HepG2 (cell line): ENCODE results near the gene CCDC66. TPM values are rescaled to one million over a fixed set of nuclear protein-coding genes. Genes with fewer than 3 reads are reported as not detected.

Experiments
- ATAC-seq: fragments of 200-7000 bp; cut with Tn5 transposase; 3 replicates; pipeline ENCODE4 v1.9.1; 2020; ENCODE audit warnings: mild to moderate bottlenecking, moderate library complexity
- BruUV-seq: library from RNA; stranded (reverse); fragments of 400-500 nt; replicated peaks from 2 replicates; lab custom pipeline; 2021; lab: Mats Ljungman, UMichigan
- CTCF ChIA-PET: fragments of 300-600 bp; formaldehyde crosslinking; extraction: SDS; loops from one replicate; lab custom pipeline; 2021; ENCODE audit warnings: low total read pairs, inconsistent platforms, low intra/inter-chr PET ratio; lab: Yijun Ruan, JAX
- POLR2A ChIA-PET: fragments of 350-600 bp; sonication (Branson Sonifier 250); formaldehyde crosslinking; loops from one replicate; lab custom pipeline; 2020; ENCODE audit warnings: antibody characterized with exemption, inconsistent platforms; lab: Yijun Ruan, JAX
- DNase-seq: peaks from one replicate; pipeline ENCODE4 v3.0.0-alpha.2; 2015; ENCODE audit warnings: low spot score
- FAIRE-seq: peaks from 3 replicates; lab custom pipeline; 2011; peaks lifted over from hg19 to GRCh38; lab: Jason Lieb, UNC
- H2AFZ ChIP-seq: one replicate; pipeline ENCODE4 v1.6.1; 2011; ENCODE audit warnings: low read length, inconsistent platforms
- H3K27ac ChIP-seq: fragments of 300-600 bp; 3 replicates; pipeline ENCODE4 v1.8.0; 2011; ENCODE audit warnings: mixed run types, mild to moderate bottlenecking, mixed read lengths, low read length, inconsistent platforms; ENCODE audit not compliant: insufficient read depth; ENCODE audit errors: extremely low read length
- H3K27me3 ChIP-seq, 2 experiments: fragments of 200-600 bp in 1 of 2; 2 replicates in 1 of 2; 3 replicates in 1 of 2; pipeline versions ENCODE4 v1.6.0 to v1.8.0; 2011; ENCODE audit warnings: low read length in 2 of 2, mild to moderate bottlenecking in 2 of 2, moderate library complexity in 2 of 2, inconsistent platforms in 1 of 2; ENCODE audit not compliant: insufficient read depth in 2 of 2, control insufficient read depth in 1 of 2
- H3K36me3 ChIP-seq, 2 experiments: fragments of 200-600 bp in 1 of 2; replicated peaks in 1 of 2; 2 replicates in 1 of 2; 3 replicates in 1 of 2; pipeline versions ENCODE4 v1.5.1 to v1.8.0; 2011; ENCODE audit warnings: low read length in 2 of 2, inconsistent platforms in 1 of 2; ENCODE audit not compliant: insufficient read depth in 2 of 2, control insufficient read depth in 1 of 2
- H3K4me1 ChIP-seq: 2 replicates; pipeline ENCODE4 v1.5.1; 2012; ENCODE audit warnings: low read length, inconsistent platforms; ENCODE audit not compliant: insufficient read depth
- H3K4me2 ChIP-seq: 2 replicates; pipeline ENCODE4 v1.6.0; 2011; ENCODE audit warnings: low read depth, low read length, inconsistent platforms
- H3K4me3 ChIP-seq, 3 experiments: fragments of 200-600 bp in 1 of 3; sonication (generic), shearing (Covaris generic) in 1 of 3; replicated peaks in 1 of 3; 2 replicates each; pipeline ENCODE4 v1.5.1; 2011 to 2016; ENCODE audit warnings: low read length in 3 of 3, inconsistent platforms in 2 of 3, low read depth in 2 of 3, mild to moderate bottlenecking in 2 of 3, control low read depth in 1 of 3, mixed read lengths in 1 of 3; ENCODE audit not compliant: insufficient read depth in 1 of 3
- H3K79me2 ChIP-seq: one replicate; pipeline ENCODE4 v1.6.1; 2011; ENCODE audit warnings: low read length, inconsistent platforms; ENCODE audit not compliant: insufficient read depth
- H3K9ac ChIP-seq: 2 replicates; pipeline ENCODE4 v1.6.0; 2011; ENCODE audit warnings: mild to moderate bottlenecking, low read depth, low read length, inconsistent platforms; ENCODE audit not compliant: insufficient read depth
- H3K9me3 ChIP-seq: 2 replicates; pipeline ENCODE4 v1.5.1; 2012; ENCODE audit warnings: mild to moderate bottlenecking, low read length
- H4K20me1 ChIP-seq: 2 replicates; pipeline ENCODE4 v1.6.0; 2011; ENCODE audit warnings: inconsistent platforms, mild to moderate bottlenecking, low read length, moderate library complexity; ENCODE audit not compliant: insufficient read depth
- CEBPB ChIP-seq: IDR thresholded peaks from 2 replicates; pipeline ENCODE4 v1.6.1; 2011; ENCODE audit warnings: low read depth, low read length, improper control_type of control experiment, borderline replicate concordance
- FOSL1 ChIP-seq: sonication (generic); formaldehyde crosslinking; IDR thresholded peaks from 2 replicates; pipeline ENCODE4 v1.9.0; 2021; ENCODE audit warnings: missing genetic modification reagents, borderline replicate concordance
- HMGA1 ChIP-seq: sonication (generic); formaldehyde crosslinking; conservative IDR thresholded peaks from 2 replicates; pipeline ENCODE4 v1.4.0; 2020; ENCODE audit warnings: missing genetic modification reagents
- KLF12 ChIP-seq: sonication (generic); formaldehyde crosslinking; IDR thresholded peaks from 2 replicates; pipeline ENCODE4 v1.4.0; 2020; ENCODE audit warnings: missing genetic modification reagents, borderline replicate concordance
- MAF1 ChIP-seq: sonication (generic); formaldehyde crosslinking; IDR thresholded peaks from 2 replicates; pipeline ENCODE4 v1.5.0; 2020; ENCODE audit warnings: missing genetic modification reagents, borderline replicate concordance
- MEIS1 ChIP-seq: sonication (generic); formaldehyde crosslinking; IDR thresholded peaks from 2 replicates; pipeline ENCODE4 v1.9.0; 2021; ENCODE audit warnings: mild to moderate bottlenecking, missing genetic modification reagents, moderate library complexity, borderline replicate concordance
- NPAS2 ChIP-seq: sonication (generic); formaldehyde crosslinking; IDR thresholded peaks from 2 replicates; pipeline ENCODE4 v1.8.0; 2022; ENCODE audit warnings: mild to moderate bottlenecking, missing genetic modification reagents, borderline replicate concordance
- PHF20 ChIP-seq: sonication (generic); formaldehyde crosslinking; IDR thresholded peaks from 2 replicates; pipeline ENCODE4 v1.5.0; 2020; ENCODE audit warnings: mild to moderate bottlenecking, missing genetic modification reagents
- PHF8 ChIP-seq: sonication (generic); formaldehyde crosslinking; IDR thresholded peaks from 2 replicates; pipeline ENCODE4 v1.5.0; 2020; ENCODE audit warnings: missing genetic modification reagents
- RERE ChIP-seq: IDR thresholded peaks from 2 replicates; pipeline ENCODE4 v1.6.1; 2016; ENCODE audit warnings: low read depth, missing genetic modification reagents, missing compliant biosample characterization
- SOX6 ChIP-seq, 2 experiments: fragments of 450-650 bp in 1 of 2; sonication (generic) in 1 of 2; formaldehyde crosslinking in 1 of 2; IDR thresholded peaks; 2 replicates each; pipeline versions ENCODE4 v1.4.0 to v1.6.1; 2017 to 2020; ENCODE audit warnings: antibody characterized with exemption in 1 of 2, mild to moderate bottlenecking in 1 of 2, missing genetic modification reagents in 1 of 2
- ZBTB2 ChIP-seq: sonication (generic); formaldehyde crosslinking; IDR thresholded peaks from 2 replicates; pipeline ENCODE4 v1.8.0; 2022; ENCODE audit warnings: low read depth, missing genetic modification reagents
- ZNF282 ChIP-seq: fragments of 450-650 bp; IDR thresholded peaks from 2 replicates; pipeline ENCODE4 v1.6.1; 2018; ENCODE audit not compliant: partially characterized antibody
- ZNF354B ChIP-seq: sonication (generic); formaldehyde crosslinking; IDR thresholded peaks from 2 replicates; pipeline ENCODE4 v1.8.0; 2022; ENCODE audit warnings: mild to moderate bottlenecking, missing genetic modification reagents
- ZNF580 ChIP-seq: IDR thresholded peaks from 2 replicates; pipeline ENCODE4 v1.6.1; 2016; ENCODE audit warnings: low read depth, borderline replicate concordance
- ZNF7 ChIP-seq: IDR thresholded peaks from 2 replicates; pipeline ENCODE4 v1.6.1; 2016; ENCODE audit warnings: missing biosample characterization, missing genetic modification reagents
- ZNF737 ChIP-seq: sonication (generic); formaldehyde crosslinking; IDR thresholded peaks from 2 replicates; pipeline ENCODE4 v1.5.0; 2020; ENCODE audit warnings: missing genetic modification reagents, mild to moderate bottlenecking, borderline replicate concordance
- ZNF788 ChIP-seq: sonication (generic); formaldehyde crosslinking; IDR thresholded peaks from 2 replicates; pipeline ENCODE4 v1.5.0; 2020; ENCODE audit warnings: mild to moderate bottlenecking, missing genetic modification reagents, borderline replicate concordance
- WGBS: methylation state at CpG from one replicate; pipeline ENCODE4 v1.1.6; 2017; ENCODE audit warnings: low lambda C conversion rate; 5-methylcytosine and 5-hydroxymethylcytosine counted together
- in situ Hi-C: cut with HindIII; loops from 2 replicates; pipeline ENCODE4 v1.10.0; 2017; ENCODE audit warnings: low pct_unique_long_range_greater_than_20kb; ENCODE audit not compliant: extremely low pct_ligation_motif_present
- intact Hi-C: fragments of 100-400 bp; cut with micrococcal nuclease; formaldehyde crosslinking; loops from one replicate; pipeline ENCODE4 v1.10.0; 2022; ENCODE audit not compliant: unreplicated experiment
- polyA plus RNA-seq, 8 experiments: library from polyadenylated mRNA; depleted of rRNA in 3 of 8; stranded (reverse) in 7 of 8; unstranded in 1 of 8; fragments of >200 nt; fragmentation: Illumina TruSeq in 4 of 8; extraction: Trizol in 4 of 8; gene quantifications; 2 replicates each; pipeline versions ENCODE4 v1.2.1 to v1.2.3, GENCODE V29; 2011 to 2016; ENCODE audit warnings: low read depth in 4 of 8, missing spikeins in 1 of 8, mixed read lengths in 1 of 8; ENCODE audit not compliant: insufficient read depth in 1 of 8
- total RNA-seq, 5 experiments: library from RNA; depleted of rRNA; stranded (reverse); fragments of >200 nt; fragmentation: Illumina TruSeq; extraction: Trizol; gene quantifications; 2 replicates each; pipeline ENCODE4 v1.2.3, GENCODE V29; 2016; ENCODE audit warnings: low read depth in 1 of 5

The CCDC66 gene
- total and polyA plus RNA-seq, 2 of the 13 experiments (the other 11 are each of a cell fraction or from before 2014, with no cell fraction given) = 8.4 to 19.9 TPM

- TF ChIP-seq RERE = no peak
- TF ChIP-seq CEBPB = no peak
- no peak for TF ChIP-seq MEIS1 (CRISPR knock-in tag)
- TF ChIP-seq PHF20 (CRISPR knock-in tag) = no peak
- TF ChIP-seq ZBTB2 (CRISPR knock-in tag) = no peak
- TF ChIP-seq, all 625 proteins: peak for 0
Observed at GRCh38 chr3:56525291-56525690, 31.7 kb upstream of the CCDC66 start (continued).

- Histone ChIP-seq H4K20me1 (no peaks in the 10 kb centered on the region), H3K9ac (no peak overlapping the region), H2AFZ (no peak overlapping the region), H3K27ac (no peak overlapping the region), H3K36me3 (no peaks in the 10 kb centered on the region), H3K9me3 (no peaks in the 10 kb centered on the region), H3K79me2 (no peaks in the 10 kb centered on the region), H3K27me3 (peaks cover 1 to 9% of the 10 kb centered on the region in 2 experiments; a peak in 3 of 5 replicates), H3K4me2 (no peak overlapping the region), H3K4me3 (no peak overlapping the region), H3K4me1 (no peaks in the 10 kb centered on the region)
- ChIA-PET CTCF (no interaction called here), POLR2A (no interaction called here)
- in situ Hi-C loops = no loop called here
- FAIRE-seq (no peak), DNase-seq (no peak), ATAC-seq (no peak)
- intact Hi-C loops = no loop called here
- 0% methylated on average over 2 of the region's 2 CpGs for WGBS
- BruUV-seq = no TSS peak
- no peak for TF ChIP-seq ZNF354B
- TF ChIP-seq FOSL1 (CRISPR knock-in tag) = no peak
- TF ChIP-seq ZNF7 (CRISPR knock-in tag) = no peak
- TF ChIP-seq PHF8 (CRISPR knock-in tag) = no peak
- no peak for TF ChIP-seq SOX6 (IDR thresholded peaks at IDR 0.05)
- no peak for TF ChIP-seq SOX6 (CRISPR knock-in tag; IDR thresholded peaks at IDR 0.05)
- no peak for TF ChIP-seq KLF12 (CRISPR knock-in tag)
- no peak for TF ChIP-seq NPAS2 (CRISPR knock-in tag)
- TF ChIP-seq HMGA1 = no peak
- no peak for TF ChIP-seq ZNF788 (CRISPR knock-in tag)
- no peak for TF ChIP-seq ZNF737 (CRISPR knock-in tag)
- no peak for TF ChIP-seq ZNF282
- no peak for TF ChIP-seq MAF1
- TF ChIP-seq ZNF580 = no peak
Observed at GRCh38 chr3:56536735-56537134, 20.2 kb upstream of the CCDC66 start.
